Measurements from ENCODE around the gene ZSWIM7. TPM values are rescaled to one million over a fixed set of nuclear protein-coding genes. Genes with fewer than 3 reads are reported as not detected.

ZSWIM7 gene
- total RNA-seq, 1 experiment from 2014 or later = 41.3 TPM

DNA sequence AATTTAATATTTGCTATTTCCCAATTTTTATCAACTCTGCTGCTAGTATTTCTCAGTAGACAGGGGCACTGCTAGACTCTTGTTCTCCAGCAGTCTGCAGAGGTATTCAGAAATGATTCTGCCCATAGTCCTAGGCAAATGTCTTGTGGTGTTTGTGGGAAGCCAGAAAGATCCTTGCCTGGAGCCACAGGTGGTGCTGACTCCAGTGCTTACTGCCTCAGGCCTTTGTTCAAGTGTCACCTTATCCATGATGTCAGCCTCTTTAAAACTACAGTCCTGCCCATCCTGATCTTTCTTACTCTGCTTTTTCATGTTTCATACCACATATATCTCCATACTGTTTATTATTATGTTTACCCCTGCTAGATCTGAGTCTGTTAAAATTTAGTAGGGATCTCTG lies 26.5 kb downstream of the ZSWIM7 start:
- ATAC-seq (no peak), DNase-seq (ENCODE audit: low spot score) (no peak)
- Mint-ChIP-seq H3K36me3 (peaks cover 27% of the 10 kb centered on the region), H3K9me3 (0 out of 2 replicates have a peak, but pooled peaks cover 3% of the 10 kb centered on the region), H3K4me3 (no peak overlapping the region), H3K27ac (no peak overlapping the region), H3K27me3 (ENCODE audit: low read depth) (no peaks in the 10 kb centered on the region), H3K4me1 (peaks cover 35% of the 10 kb centered on the region)
- no peak for TF ChIP-seq ELF4 (CRISPR knock-in tag; IDR thresholded peaks at IDR 0.05; ENCODE audit: low read depth)
- TF ChIP-seq NFYB (CRISPR knock-in tag; conservative IDR thresholded peaks at IDR 0.05; ENCODE audit: low read depth) = no peak
- no peak for TF ChIP-seq PRRX2 (CRISPR knock-in tag; IDR thresholded peaks at IDR 0.05)
- TF ChIP-seq, protein P1, sequence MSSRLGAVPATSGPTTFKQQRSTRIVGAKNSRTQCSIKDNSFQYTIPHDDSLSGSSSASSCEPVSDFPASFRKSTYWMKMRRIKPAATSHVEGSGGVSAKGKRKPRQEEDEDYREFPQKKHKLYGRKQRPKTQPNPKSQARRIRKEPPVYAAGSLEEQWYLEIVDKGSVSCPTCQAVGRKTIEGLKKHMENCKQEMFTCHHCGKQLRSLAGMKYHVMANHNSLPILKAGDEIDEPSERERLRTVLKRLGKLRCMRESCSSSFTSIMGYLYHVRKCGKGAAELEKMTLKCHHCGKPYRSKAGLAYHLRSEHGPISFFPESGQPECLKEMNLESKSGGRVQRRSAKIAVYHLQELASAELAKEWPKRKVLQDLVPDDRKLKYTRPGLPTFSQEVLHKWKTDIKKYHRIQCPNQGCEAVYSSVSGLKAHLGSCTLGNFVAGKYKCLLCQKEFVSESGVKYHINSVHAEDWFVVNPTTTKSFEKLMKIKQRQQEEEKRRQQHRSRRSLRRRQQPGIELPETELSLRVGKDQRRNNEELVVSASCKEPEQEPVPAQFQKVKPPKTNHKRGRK (CRISPR knock-in tag; IDR thresholded peaks at IDR 0.05; ENCODE audit: borderline replicate concordance) = no peak
- no peak for TF ChIP-seq ZNF317 (CRISPR knock-in tag; IDR thresholded peaks at IDR 0.05; ENCODE audit: borderline replicate concordance, low read depth)
- no peak for TF ChIP-seq EMX1 (CRISPR knock-in tag; IDR thresholded peaks at IDR 0.05)
- TF ChIP-seq ZNF671 (CRISPR knock-in tag; IDR thresholded peaks at IDR 0.05) = no peak
- no peak for TF ChIP-seq OVOL2 (CRISPR knock-in tag; IDR thresholded peaks at IDR 0.05; ENCODE audit: borderline replicate concordance)
- no peak for TF ChIP-seq FOXP1 (CRISPR knock-in tag; IDR thresholded peaks at IDR 0.05; ENCODE audit: borderline replicate concordance)
- TF ChIP-seq NR3C1 (CRISPR knock-in tag; conservative IDR thresholded peaks at IDR 0.05; ENCODE audit: low read depth) = no peak
- TF ChIP-seq ZBTB43 (CRISPR knock-in tag; IDR thresholded peaks at IDR 0.05) = no peak
- no peak for TF ChIP-seq ZNF232 (CRISPR knock-in tag; IDR thresholded peaks at IDR 0.05)
- TF ChIP-seq CDX4 (CRISPR knock-in tag; IDR thresholded peaks at IDR 0.05; ENCODE audit: borderline replicate concordance) = no peak
- no peak for TF ChIP-seq ZNF121 (CRISPR knock-in tag; IDR thresholded peaks at IDR 0.05)
- TF ChIP-seq IRF2 (CRISPR knock-in tag; IDR thresholded peaks at IDR 0.05; ENCODE audit: borderline replicate concordance, low read depth) = no peak
- TF ChIP-seq, protein P2, sequence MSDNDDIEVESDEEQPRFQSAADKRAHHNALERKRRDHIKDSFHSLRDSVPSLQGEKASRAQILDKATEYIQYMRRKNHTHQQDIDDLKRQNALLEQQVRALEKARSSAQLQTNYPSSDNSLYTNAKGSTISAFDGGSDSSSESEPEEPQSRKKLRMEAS (CRISPR knock-in tag; IDR thresholded peaks at IDR 0.05) = no peak
- no peak for TF ChIP-seq GABPB1 (CRISPR knock-in tag; IDR thresholded peaks at IDR 0.05)
- TF ChIP-seq ESRRA (CRISPR knock-in tag; IDR thresholded peaks at IDR 0.05; ENCODE audit: borderline replicate concordance) = no peak
- no peak for TF ChIP-seq ZNF425 (CRISPR knock-in tag; conservative IDR thresholded peaks at IDR 0.05)
- TF ChIP-seq MXD4 (CRISPR knock-in tag; IDR thresholded peaks at IDR 0.05; ENCODE audit: borderline replicate concordance) = no peak
- CTCF ChIA-PET = no interaction called here
- POLR2A ChIA-PET = no interaction called here

DNA sequence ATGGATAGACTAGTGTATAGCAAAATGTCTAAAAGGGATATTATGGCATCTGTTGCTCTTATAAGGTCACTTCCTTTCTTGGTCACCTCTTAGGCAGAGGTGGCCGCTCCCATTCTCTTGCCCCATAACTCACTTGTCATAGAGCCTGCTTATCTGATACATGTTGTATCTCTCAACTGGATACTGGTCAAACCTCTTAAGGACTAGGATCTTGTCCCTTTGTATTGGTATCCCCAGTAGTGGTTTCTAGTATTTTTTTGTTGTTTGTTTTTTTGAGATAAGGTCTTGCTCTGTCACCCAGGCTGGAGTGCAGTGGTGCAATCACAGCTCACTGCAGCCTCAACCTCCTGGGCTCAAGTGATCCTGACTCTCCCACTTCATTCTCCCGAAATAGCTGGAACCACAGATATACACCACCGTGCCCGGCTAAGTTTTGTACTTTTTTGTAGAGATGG lies 27.0 kb downstream of the ZSWIM7 start:
- ChIA-PET POLR2A (no interaction called here), CTCF (no interaction called here)
- H3K4me1 Mint-ChIP-seq = peaks cover 40% of the 10 kb centered on the region
- ATAC-seq (no peak), DNase-seq (ENCODE audit: low spot score) (no peak)
- peaks cover 23% of the 10 kb centered on the region for H3K36me3 Mint-ChIP-seq
- no peak overlapping the region for H3K4me3 Mint-ChIP-seq
- H3K9me3 Mint-ChIP-seq = no peaks in the 10 kb centered on the region
- no peaks in the 10 kb centered on the region for H3K27me3 Mint-ChIP-seq (ENCODE audit: low read depth)
- H3K27ac Mint-ChIP-seq = no peak overlapping the region
- no peak for TF ChIP-seq HMGA2 (CRISPR knock-in tag; IDR thresholded peaks at IDR 0.05)
- TF ChIP-seq, protein P3, sequence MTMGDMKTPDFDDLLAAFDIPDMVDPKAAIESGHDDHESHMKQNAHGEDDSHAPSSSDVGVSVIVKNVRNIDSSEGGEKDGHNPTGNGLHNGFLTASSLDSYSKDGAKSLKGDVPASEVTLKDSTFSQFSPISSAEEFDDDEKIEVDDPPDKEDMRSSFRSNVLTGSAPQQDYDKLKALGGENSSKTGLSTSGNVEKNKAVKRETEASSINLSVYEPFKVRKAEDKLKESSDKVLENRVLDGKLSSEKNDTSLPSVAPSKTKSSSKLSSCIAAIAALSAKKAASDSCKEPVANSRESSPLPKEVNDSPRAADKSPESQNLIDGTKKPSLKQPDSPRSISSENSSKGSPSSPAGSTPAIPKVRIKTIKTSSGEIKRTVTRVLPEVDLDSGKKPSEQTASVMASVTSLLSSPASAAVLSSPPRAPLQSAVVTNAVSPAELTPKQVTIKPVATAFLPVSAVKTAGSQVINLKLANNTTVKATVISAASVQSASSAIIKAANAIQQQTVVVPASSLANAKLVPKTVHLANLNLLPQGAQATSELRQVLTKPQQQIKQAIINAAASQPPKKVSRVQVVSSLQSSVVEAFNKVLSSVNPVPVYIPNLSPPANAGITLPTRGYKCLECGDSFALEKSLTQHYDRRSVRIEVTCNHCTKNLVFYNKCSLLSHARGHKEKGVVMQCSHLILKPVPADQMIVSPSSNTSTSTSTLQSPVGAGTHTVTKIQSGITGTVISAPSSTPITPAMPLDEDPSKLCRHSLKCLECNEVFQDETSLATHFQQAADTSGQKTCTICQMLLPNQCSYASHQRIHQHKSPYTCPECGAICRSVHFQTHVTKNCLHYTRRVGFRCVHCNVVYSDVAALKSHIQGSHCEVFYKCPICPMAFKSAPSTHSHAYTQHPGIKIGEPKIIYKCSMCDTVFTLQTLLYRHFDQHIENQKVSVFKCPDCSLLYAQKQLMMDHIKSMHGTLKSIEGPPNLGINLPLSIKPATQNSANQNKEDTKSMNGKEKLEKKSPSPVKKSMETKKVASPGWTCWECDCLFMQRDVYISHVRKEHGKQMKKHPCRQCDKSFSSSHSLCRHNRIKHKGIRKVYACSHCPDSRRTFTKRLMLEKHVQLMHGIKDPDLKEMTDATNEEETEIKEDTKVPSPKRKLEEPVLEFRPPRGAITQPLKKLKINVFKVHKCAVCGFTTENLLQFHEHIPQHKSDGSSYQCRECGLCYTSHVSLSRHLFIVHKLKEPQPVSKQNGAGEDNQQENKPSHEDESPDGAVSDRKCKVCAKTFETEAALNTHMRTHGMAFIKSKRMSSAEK (CRISPR knock-in tag; IDR thresholded peaks at IDR 0.05; ENCODE audit: borderline replicate concordance) = no peak
- TF ChIP-seq NR2C2 (CRISPR knock-in tag; IDR thresholded peaks at IDR 0.05) = no peak
- no peak for TF ChIP-seq IRF1 (CRISPR knock-in tag; IDR thresholded peaks at IDR 0.05)
- no peak for TF ChIP-seq OVOL2 (CRISPR knock-in tag; IDR thresholded peaks at IDR 0.05; ENCODE audit: borderline replicate concordance)
- TF ChIP-seq ZNF317 (CRISPR knock-in tag; IDR thresholded peaks at IDR 0.05; ENCODE audit: borderline replicate concordance, low read depth) = no peak

Measured in WTC11 (cell line).